IPS-11a (cell line): ENCODE data around the gene R3HDM1.
A peak's percentile ranks its signal among the peaks of the same experiment; 100 is the strongest.
"Not testable (repeated sequence)": the region's sequence is repeated elsewhere in the genome, so short reads cannot be mapped to it uniquely, and the experiment has no call there.

ENCODE experiments used
- H3K4me3 ChIP-seq: one replicate; pipeline ENCODE4 v1.5.1; 2013; ENCODE audit warnings: low read depth, low read length, control low read depth

The R3HDM1 gene

GRCh38 chr2:135703300-135703699 is 172.0 kb downstream of the R3HDM1 start:
- H3K4me3 ChIP-seq, result no peak overlapping the region

GRCh38 chr2:135704075-135704474 is 172.8 kb downstream of the R3HDM1 start:
- H3K4me3 ChIP-seq, result not testable (repeated sequence)

DNA sequence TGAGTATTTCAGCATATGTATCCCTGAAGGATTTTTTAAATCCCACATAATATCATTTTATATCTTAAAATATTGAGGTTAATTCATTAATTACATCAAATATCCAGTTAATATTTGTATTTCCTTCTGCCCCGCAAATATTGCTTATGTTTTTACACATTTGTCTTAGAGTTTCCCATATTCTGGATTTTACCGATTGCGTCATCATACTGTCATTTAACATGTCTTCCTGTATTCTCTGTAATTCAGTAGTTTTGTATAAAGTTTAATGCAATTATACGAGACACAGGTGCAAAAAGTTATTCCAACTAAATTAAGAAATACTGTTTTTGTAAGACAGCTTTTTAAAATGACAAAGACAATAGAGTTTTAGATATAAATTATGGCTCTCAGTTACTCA is 176.9 kb downstream of the R3HDM1 start:
- no peak overlapping the region for H3K4me3 ChIP-seq

DNA sequence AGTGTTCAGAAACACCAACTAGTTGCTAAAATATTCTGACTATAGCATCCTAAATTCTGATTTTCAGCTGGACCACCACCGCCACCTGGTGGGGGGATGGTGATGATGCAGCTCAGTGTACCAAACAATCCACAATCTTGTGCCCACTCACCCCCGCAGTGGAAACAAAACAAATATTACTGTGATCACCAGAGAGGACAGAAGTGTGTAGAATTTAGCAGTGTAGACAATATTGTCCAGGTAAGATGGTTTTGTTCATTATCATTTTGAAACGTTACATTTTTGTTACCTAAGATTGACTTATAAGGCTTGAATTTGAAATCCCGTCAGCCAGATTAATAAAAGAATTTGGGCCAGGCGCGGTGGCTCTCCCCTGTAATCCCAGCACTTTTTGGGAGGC is 178.7 kb downstream of the R3HDM1 start:
- no peak overlapping the region for H3K4me3 ChIP-seq

DNA sequence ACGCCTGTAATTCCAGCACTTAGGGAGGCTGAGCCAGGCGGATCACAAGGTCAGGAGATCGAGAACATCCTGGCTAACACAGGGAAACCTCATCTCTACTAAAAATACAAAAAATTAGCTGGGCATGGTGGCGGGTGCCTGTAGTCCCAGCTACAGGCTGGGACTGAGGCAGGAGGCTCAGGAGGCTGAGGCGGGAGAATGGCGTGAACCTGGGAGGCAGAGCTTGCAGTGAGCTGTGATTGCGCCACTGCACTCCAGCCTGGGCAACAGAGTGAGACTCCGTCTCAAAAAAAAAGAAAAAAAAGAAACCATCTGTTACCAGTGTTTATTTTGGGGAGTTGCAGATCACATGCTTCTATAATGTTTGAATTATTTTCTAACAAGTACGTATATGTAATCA is 183.8 kb downstream of the R3HDM1 start:
- not testable (repeated sequence) for H3K4me3 ChIP-seq

- no peak overlapping the region for H3K4me3 ChIP-seq
Observed at GRCh38 chr2:135728064-135728743, 196.9 kb downstream of the R3HDM1 start.

DNA sequence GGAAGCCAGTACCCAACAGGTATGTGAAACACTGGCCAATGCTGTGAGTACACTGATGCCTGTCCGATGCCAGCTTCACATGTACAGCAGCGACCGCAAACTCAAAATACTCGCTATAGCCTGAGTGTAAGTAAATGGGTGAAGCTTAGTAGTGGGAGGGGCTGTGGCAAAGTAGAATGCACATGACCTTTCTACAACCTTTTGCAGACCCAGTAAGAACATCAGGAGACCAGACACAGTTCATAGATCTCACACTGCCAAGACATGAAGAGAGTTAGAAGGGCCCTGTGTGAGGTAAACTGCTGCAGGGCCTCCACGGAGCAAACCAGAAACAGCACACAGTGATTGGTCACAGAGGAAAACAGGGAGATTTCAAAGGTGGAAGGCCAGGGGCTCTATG is 201.3 kb downstream of the R3HDM1 start:
- H3K4me3 ChIP-seq, result no peak overlapping the region

- H3K4me3 ChIP-seq, result no peak overlapping the region
Observed at GRCh38 chr2:135733045-135733444, 201.8 kb downstream of the R3HDM1 start.

GRCh38 chr2:135736546-135736945 is 205.3 kb downstream of the R3HDM1 start:
- no peak overlapping the region for H3K4me3 ChIP-seq

DNA sequence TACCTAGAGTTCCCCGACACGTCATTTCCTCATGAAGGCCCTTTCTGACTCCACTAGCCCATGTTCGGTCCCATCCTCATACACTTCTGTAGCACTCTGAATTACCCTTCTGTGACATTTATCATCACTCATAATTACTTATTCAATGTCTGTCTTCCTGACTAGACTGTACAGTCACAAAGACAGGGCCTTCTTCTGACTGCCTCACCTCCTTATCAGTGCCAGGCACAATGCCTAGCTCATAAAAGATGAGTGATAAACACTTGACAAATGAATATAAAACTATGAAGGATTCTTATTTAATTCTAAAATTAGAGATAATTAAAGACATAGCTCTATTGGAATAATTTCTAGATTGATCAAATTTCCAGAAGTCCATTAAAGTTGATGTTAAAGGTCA is 208.9 kb downstream of the R3HDM1 start:
- no peak overlapping the region for H3K4me3 ChIP-seq

GRCh38 chr2:135741043-135741394 is 209.7 kb downstream of the R3HDM1 start:
- H3K4me3 ChIP-seq, result no peak overlapping the region

GRCh38 chr2:135741395-135742324 is 210.4 kb downstream of the R3HDM1 start, which contains the start of gene UBXN4:
Gene UBXN4, plus strand, starts transcription at chr2:135741855. Its CDS starts 75 bp downstream, at chr2:135741930.
- peak within 1 kb of the TSS; percentile 75 for H3K4me3 ChIP-seq

DNA sequence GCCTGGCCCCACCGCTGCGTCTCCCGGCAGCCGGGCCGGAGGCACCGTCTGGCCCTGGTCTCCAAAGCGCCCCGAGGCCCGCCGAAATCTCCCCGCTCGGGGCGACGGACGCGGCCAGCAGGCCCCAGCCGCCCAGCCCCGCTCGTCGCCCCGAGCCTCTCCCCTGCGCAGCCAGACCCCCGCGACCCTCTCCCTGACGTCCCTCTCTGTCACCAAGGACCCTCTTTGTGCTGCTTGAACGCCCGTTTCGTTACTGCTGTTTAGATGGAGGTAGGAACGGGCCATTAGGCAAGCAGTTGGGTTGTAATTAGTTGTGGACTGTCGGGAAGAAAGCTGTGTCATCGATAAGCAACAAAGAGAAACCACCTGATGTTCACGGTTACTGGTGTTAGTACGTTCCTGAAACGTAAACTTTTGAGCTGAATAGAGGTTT is 211.1 kb downstream of the R3HDM1 start:
- H3K4me3 ChIP-seq, result peak overlapping the region; percentile 75

DNA sequence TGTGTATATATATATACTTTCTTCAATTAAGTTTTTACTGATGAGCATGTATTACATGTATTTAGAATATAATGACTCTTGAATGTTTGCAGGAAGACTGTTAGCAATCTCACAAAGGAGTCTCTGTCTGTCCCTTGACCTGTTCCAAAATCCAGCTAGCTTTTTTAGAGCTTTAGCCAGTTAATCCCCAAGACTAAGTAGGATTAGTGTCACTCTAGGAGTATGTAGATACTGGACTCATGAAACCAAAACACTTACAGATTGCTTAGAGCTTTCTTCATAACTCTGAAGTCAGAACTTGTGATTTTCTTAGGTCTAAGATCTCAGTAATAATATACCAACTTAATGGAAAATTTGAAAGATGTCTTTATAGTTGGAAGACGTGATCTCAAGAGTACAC is 212.6 kb downstream of the R3HDM1 start:
- H3K4me3 ChIP-seq, result no peak overlapping the region

- H3K4me3 ChIP-seq, result no peak overlapping the region
Observed at GRCh38 chr2:135744760-135745314, 213.6 kb downstream of the R3HDM1 start.

- no peak overlapping the region for H3K4me3 ChIP-seq
Observed at GRCh38 chr2:135745545-135745944, 214.3 kb downstream of the R3HDM1 start.

- H3K4me3 ChIP-seq, result no peak overlapping the region
Observed at GRCh38 chr2:135755573-135755972, 224.3 kb downstream of the R3HDM1 start.

DNA sequence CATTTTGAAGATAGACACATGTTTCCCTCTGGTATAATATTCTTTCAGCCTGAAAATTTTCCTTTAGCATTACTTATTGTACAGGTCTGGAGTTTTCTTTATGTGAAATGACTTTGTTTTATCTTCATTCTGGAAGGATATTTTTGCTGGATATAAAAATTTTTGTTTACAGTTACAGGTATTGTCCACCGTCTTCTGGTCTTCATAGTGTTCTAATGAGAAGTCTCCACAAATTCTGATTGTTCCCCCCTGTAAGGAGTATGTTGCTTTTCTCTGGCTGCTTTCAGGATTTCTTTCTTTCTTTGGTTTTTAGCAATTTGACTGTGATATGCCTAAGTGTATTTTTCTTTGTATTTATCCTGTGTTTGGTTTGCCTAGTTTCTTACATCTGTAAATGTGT is 225.4 kb downstream of the R3HDM1 start:
- no peak overlapping the region for H3K4me3 ChIP-seq

- H3K4me3 ChIP-seq, result no peak overlapping the region
Observed at GRCh38 chr2:135762022-135762421, 230.7 kb downstream of the R3HDM1 start.

- no peak overlapping the region for H3K4me3 ChIP-seq
Observed at GRCh38 chr2:135762530-135762929, 231.2 kb downstream of the R3HDM1 start.

DNA sequence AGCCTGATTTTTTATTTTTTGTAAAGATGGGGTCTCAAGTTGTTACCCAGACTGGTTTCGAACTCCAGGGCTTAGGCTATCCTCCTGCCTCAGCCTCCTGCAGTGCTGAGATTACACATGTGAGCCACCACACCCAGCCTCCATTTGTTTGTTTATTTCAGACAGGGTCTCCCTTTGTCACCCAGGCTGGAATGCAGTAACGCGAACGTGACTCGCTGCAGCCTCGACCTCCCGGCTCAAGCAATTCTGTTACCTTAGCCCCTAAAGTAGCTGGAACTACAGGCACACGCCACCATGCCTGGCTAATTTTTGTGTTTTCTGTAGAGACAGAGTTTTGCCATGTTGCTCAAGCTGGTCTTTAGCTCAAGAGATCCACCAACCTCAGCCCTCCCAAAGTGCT is 237.6 kb downstream of the R3HDM1 start:
- no peak overlapping the region for H3K4me3 ChIP-seq

DNA sequence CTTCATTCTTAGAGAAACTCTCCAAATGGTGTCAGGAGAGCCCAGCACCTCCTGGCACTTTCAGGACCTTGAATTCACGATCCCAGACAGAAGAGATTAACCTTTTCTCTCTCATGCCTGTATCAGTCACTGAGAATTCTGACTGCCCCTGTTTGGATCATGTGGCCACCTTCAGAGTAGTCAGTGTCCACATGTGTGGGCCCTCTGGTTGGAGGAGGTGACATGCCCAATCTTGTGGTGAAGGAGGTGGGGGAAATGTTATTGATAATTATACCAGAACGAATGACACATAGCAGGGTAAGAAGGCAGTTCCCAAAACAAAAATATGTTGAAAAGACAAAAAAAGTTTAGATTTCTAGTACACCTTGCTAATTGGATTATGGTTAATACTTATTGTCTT is 242.0 kb downstream of the R3HDM1 start:
- H3K4me3 ChIP-seq, result no peak overlapping the region
